ENCODE measurements around the gene LMNTD1.
"Not testable (repeated sequence)": the region's sequence is repeated elsewhere in the genome, so short reads cannot be mapped to it uniquely, and the experiment has no call there.

Gene LMNTD1

GRCh38 chr12:25426821-25427220 is 126.3 kb downstream of the LMNTD1 start:
- not testable (repeated sequence) for DNase-seq
